Epithelial cell of proximal tubule (primary cell): ENCODE results near the gene CCDC148. TPM values are rescaled to one million over a fixed set of nuclear protein-coding genes. Genes with fewer than 3 reads are reported as not detected.

Experiments used
- DNase-seq: peaks from one replicate; pipeline ENCODE4 v3.0.0-alpha.2; 2011; ENCODE audit warnings: low read depth
- H3K4me3 ChIP-seq: 2 replicates; pipeline ENCODE4 v1.5.1; 2011; ENCODE audit warnings: low read depth, mild to moderate bottlenecking, low read length
- CTCF ChIP-seq: conservative IDR thresholded peaks from 2 replicates; pipeline ENCODE4 v1.5.1; 2012; ENCODE audit warnings: low read depth, mild to moderate bottlenecking, low read length
- total RNA-seq: library from RNA; depleted of rRNA; stranded (reverse); fragments of >200 nt; gene quantifications from 2 replicates; pipeline ENCODE4 v1.2.3, GENCODE V29; 2015

Gene CCDC148
- total RNA-seq, 1 donor from 2014 or later, result 0.86 TPM

- DNase-seq, result no peak
- H3K4me3 ChIP-seq, result no peak overlapping the region
- no peak for TF ChIP-seq CTCF
Measured at GRCh38 chr2:158491072-158491471, 34.5 kb upstream of the CCDC148 start.

GRCh38 chr2:158489366-158490112, 33.0 kb upstream of the CCDC148 start:
- no peak for TF ChIP-seq CTCF
- DNase-seq, result no peak
- no peak overlapping the region for H3K4me3 ChIP-seq

- no peak for DNase-seq
- no peak overlapping the region for H3K4me3 ChIP-seq
- no peak for TF ChIP-seq CTCF
Measured at GRCh38 chr2:158488442-158489216, 32.1 kb upstream of the CCDC148 start.

- H3K4me3 ChIP-seq, result no peak overlapping the region
- DNase-seq, result no peak
- no peak for TF ChIP-seq CTCF
Measured at GRCh38 chr2:158487419-158487818, 30.9 kb upstream of the CCDC148 start.

- no peak for TF ChIP-seq CTCF
- DNase-seq, result no peak
Measured at GRCh38 chr2:158486970-158487325, 30.4 kb upstream of the CCDC148 start.

GRCh38 chr2:158486150-158486969, 29.8 kb upstream of the CCDC148 start:
- no peak overlapping the region for H3K4me3 ChIP-seq
- DNase-seq, result no peak
- TF ChIP-seq CTCF, result no peak

More at GRCh38 chr2:158486970-158487325, 30.4 kb upstream of the CCDC148 start:
- no peak overlapping the region for H3K4me3 ChIP-seq
